HG03457 (cell line): Measurements from ENCODE around the gene SPIRE1.
A peak's percentile ranks its signal among the peaks of the same experiment; 100 is the strongest.

Source experiments
- ATAC-seq: cut with Tn5 transposase; IDR thresholded peaks from one replicate; pipeline ENCODE4 v1.9.1; 2021; ENCODE audit warnings: moderate number of reproducible peaks; ENCODE audit not compliant: unreplicated experiment

Gene SPIRE1

DNA sequence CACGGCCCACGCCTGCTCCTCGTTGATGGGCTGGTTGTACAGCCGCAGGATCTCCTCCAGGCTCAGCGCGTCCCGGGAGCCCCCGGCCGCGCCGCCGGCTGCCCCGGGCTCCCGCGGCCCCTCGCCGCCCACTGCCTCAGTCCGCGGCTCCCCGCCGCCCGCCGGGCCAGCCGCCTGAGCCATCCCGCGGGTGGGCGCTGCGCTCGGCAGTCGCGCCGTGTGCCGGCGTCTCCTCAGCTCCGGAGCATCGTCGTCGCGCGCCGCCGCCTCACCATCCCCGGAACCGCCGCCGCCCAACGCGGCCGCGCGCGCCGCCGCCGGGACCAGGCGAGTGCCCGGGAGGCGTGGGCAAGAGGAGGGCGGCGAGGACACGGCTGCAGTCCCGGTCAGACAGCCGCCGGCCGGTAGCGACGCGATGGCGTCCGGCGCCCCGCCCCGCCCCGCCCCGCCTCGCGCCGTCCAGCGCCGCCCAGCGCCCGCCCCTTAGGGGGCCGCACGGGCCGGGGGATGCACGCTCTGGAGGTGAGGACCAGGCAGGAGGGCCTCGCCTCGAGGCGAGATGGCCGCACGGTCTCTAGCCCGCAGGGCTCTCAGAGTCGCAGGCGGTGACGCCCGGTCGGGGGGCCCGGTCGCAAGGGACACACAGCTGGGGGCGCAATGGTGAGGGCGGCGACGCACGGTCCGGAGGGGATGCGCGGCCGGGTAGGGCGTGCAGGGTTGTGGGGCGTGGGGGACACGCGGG lies at the start of gene SPIRE1:
SPIRE1 (minus strand) TSS at position 424 of the 742 bp plus-strand sequence; CDS start at position 183, 241 bp downstream.
- ATAC-seq: peak; percentile 64

DNA sequence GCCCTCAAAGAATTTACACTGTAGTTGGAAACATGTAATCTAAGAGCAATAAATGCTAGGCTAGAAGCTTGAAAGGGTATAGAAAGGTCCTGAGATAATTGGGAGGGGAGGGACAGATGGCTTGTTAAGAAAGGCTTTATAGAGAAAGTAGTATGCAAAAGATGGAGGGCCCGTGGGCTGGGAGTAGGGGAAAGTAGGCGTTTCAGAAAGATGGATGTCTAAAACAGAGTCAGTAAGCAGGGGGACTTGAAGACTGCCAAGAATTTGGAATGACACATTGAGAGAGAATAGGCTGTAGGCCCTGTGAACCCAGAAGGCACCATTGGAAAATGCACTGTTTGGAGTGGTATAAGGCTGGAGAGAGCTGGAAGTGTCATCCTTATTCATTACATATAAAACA lies 45.8 kb upstream of the SPIRE1 start:
- no peak for ATAC-seq

DNA sequence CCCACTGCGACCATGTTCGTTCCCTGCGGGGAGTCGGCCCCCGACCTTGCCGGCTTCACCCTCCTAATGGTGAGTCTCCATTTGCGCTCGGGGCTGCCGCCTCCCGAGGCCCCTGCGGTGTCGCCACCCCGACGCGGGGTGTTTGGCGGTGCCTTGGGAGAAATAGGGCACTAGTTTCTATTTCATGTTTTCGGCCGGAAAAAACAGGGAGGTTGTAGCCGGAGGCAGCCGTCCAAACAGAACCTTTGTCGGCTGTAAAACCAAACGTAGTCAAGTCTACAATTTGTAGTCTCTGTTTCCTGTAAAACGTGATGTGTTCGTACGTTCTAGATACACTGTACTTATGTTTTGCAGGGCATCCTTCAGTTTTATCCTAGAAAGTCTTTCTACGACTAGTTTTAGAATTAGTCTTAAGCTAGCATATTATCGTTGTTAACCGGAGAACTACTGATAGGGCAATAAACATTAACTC lies 45.2 kb upstream of the SPIRE1 start:
- ATAC-seq: no peak

DNA sequence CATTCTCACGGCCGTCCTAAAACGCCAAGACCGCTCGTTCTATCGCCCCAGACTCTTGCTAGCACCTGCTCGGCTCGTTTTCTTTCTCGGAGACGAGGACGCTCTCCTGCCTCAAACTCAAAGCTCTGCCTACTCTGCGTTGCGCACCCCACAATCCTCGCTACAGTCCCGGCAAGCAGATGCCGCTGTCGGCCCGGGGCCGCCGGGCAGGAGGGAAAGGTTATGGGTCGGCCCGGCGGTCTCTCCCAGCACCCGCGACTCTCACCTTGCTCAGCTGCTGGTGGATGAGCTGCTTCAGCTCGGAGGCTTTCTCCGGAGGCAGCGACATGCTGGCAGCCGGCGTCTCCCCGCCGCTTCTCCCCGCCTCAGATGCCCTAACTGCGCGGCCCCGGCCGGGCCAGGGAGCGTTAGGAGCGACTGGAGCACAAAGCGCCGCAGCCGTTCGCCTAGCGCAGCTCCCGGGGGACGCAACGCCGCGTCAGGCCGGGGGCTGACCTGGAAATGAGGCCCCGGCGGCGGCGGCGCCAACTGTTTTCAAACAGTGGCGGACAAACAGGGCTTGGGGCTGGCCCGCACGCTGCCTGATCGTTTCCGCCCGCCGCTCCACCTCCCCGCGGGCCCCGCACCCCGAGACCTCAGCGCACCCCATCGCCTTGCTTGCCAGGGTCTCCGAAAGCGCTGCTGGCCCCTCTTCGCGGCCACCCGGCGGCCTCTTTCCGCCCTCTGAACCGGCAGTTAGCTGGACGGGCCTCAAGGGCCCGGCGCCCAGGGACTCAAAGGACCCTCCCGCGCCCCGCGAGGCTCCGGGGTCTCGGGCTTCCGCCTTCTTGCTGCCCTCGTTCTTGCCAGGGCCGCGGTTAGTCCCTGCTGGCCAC lies 44.6 kb upstream of the SPIRE1 start, which contains the start of the genes CEP76 and PSMG2:
CEP76 (minus strand) TSS at position 503 of the 875 bp plus-strand sequence; CDS start at position 328, 175 bp downstream.
PSMG2 (plus strand) TSS at position 822 of the 875 bp plus-strand sequence. CDS start 66 bp downstream, outside the sequence.
- peak; percentile 71 for ATAC-seq

DNA sequence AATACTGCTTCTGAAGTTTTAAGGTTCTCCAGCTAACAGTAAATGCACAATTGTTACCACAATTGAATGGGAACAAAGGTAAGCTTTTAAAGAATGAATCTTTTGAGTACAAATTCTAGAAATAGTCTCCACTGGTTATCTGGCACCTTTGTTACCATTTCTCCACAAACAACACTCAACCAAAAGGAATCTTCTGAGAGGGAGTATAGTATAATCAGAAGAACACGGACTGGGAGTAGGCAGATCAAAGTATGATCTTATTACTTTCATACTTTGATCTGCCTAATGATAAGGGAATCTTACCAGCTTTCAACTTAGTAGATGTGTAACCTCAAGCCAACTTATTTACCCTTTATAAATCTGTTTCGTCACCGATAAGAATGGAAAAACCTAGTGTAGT lies 43.3 kb upstream of the SPIRE1 start:
- ATAC-seq: no peak

DNA sequence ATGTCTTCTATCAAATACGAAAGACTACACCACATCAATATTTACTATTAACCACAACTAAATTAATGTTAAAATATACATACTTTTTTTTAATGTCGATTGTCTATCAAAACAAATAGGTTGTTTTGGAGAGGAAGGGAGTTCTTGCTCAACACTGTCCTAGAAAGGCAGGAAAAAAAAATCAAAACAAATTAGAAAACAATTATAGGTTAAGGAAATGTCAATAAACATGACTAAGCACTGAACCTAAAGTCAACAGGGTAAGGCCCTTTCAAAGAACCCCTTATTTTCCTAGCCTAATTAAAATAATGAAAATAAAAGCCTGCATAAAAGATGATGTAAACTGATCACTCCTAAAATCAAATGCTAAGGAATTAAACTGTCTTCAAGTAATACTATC lies 41.8 kb upstream of the SPIRE1 start:
- no peak for ATAC-seq

DNA sequence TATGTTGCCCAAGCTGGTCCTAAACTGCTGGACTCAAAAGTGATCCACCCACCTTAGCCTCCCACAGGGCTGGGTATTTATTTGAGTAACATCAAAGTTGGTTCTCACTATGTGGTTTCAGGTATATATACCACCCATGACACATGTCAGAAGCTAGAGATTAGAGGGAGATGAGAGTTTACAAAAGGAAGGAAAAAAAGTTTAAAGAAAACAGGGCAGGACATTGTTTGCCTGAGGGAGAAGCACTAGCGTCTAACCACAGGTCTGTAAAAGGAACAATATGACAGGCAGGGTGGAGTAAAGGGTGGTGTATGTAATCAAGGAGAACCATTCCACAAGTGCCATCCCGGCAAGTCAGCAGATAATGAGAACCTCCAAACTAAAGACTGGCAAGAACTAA lies 36.1 kb upstream of the SPIRE1 start:
- no peak for ATAC-seq

DNA sequence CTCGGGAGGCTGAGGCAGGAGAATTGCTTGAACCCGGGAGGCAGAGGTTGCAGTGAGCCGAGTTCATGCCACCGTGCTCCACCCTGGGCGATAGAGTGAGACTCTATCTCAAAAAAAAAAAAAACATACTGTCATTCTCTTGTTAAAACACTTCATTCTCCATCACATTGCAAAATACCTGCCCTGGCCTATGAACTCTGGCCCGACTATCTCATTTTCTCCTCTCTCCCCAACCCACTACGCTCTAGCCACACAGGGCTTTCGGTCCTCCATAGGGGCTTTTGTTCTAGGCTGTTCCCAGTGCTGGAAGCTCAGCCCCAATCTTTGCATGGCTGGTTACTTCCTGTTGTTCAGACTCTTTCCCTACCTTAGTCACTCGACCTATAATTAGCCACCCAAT lies 34.3 kb upstream of the SPIRE1 start:
- no peak for ATAC-seq

DNA sequence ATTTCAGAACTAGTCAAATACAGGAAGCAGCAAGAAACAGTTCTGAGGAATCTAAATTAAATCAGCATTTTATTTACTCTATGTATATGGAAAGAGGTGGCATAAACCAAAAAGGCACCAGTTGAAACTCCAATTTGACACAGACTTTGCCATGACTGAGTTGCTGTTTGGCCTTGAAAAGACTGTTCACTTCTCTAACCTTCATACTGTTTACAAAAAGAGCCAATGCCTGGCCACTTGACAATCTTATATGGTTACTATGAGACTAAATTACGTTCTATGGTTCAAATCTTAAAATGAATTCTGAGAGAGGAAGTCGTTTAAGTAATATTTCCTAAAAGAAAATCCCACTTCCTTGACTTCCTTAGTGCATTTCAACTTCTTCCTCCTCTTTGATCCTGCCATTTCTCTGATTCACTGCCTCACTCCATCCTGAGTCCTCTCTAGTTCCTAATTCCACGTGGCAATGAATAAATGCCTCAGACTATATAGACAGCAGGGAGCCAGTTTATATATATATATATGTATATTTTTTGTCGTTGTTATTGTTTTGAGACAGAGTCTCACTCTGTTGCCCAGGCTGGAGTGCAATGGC lies 31.4 kb upstream of the SPIRE1 start:
- ATAC-seq: no peak

DNA sequence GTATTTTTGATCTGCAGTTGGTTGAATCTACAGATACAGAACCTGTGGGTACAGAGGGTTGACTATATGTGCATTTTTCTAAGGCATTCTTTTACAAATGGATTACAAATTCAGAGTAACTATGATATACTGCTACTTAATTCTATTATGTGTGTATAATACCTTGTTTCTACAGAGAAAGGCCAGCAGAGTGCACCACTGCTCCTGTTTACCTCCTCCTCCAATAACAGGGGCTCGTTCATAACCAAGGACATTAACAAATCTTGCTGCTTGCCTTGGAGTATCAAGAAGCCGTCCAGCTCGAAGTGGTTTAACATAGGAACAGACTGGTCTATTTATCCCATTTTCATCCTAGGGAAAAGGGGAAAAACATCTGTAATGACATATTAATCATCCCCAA lies 28.2 kb upstream of the SPIRE1 start:
- ATAC-seq: no peak

DNA sequence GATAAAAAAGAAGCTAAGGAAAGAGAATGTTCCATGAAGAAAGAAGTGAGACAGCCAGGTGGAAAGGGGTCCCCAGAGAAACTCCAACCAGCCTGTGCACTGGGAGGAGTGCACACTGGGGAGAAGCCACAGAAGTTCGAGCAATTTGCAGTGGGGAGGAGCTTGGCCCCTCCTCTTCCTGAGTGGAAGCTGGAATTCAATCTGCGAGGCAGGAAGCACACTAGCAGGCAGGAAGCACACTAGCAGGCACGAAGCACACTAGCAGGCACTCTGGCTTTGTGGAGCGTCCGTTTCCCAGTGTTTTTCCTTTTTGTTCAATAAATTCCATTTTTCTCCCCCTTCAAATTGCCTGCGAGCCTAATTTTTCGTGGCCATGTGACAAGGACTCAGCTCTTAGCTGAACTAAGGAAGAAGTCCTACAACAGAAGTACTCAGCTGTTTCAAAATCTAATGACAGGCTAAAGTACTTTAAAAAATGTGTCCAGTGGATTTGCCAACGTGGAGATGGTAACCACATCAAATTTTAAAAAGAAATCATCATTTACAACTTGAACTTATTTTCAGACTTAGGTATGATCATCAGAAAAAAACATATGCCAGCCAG lies 21.4 kb upstream of the SPIRE1 start:
- ATAC-seq: no peak

DNA sequence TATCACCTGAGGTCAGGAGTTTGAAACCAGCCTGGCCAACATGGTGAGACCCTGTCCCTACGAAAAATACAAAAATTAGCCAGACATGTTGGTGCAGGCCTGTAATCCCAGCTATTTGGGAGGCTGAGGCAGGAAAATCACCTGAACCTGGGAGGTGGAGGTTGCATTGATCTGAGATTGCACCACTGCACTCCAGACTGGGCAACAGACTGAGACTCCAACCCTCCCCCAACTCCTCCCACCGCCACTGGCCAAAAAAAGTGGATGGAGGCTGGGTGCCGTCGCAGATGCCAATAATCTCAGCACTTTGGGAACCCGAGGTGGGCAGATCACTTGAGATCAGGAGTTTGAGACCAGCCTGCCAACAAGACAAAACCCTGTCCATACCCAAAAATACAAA lies 10.1 kb upstream of the SPIRE1 start:
- no peak for ATAC-seq

DNA sequence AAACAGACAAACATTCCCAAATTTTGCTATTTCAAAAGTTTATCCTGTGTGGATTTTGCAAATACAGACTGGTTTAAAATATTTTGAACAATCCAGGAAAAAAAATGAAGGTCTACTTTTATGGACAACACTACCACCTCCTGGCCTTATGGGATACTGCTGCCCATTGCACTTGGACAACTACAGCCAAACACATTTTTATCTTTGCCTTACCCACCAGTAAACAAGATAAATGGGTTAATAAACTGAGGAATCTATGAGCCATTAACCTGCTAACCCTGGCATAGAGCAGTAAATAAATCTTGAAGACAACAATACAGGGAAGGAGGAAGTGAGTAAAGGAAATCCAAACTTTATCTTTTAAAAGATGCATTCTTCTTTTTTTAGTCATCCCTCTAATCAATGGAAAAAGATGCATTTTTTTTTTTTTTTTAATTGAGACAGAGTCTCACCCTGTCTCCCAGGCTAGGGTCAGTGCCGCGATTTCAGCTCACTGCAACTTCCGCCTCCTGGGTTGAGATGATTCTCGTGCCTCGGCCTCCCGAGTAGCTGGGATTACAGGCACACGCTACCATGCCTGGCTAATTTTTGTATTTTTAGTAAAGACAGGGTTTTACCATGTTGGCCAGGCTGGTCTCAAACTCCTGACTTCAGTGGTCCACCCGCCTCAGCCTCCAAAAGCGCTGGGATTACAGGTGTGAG lies 2.1 kb upstream of the SPIRE1 start:
- ATAC-seq: no peak

DNA sequence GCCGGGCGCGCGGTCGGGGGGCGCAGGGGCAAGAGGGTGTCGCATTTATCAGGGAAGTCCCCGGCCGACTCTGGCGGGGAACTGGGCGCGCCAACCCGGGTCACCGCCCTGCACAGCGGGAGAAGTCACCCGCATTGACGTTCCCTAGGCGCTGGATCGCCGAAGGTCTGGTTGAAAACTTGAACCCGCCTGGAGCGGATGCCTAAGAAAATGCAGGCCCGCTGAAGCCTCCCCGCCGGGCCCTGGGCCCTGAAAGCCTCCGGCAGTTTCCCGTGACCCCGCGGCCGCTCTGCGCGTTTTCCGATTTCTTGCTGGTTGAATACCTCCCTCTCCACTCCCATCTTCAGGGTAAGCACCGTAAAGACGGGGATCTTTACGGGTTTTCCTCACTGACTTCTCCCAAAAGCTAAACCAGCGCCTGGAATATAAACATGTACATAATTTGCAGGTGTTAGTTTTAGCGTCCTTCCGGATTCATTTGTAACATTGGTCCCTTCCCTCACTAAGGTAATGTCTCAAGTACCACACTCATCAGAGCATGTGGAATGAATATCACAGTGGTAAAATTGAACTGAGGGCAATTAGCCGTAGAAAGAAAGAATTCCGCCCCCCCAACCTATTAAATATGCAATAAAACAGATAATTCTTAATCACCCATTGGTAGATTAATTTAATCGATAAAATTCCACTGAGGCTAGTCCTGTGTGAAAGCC lies 675 bp upstream of the SPIRE1 start:
- ATAC-seq: peak; percentile 7

DNA sequence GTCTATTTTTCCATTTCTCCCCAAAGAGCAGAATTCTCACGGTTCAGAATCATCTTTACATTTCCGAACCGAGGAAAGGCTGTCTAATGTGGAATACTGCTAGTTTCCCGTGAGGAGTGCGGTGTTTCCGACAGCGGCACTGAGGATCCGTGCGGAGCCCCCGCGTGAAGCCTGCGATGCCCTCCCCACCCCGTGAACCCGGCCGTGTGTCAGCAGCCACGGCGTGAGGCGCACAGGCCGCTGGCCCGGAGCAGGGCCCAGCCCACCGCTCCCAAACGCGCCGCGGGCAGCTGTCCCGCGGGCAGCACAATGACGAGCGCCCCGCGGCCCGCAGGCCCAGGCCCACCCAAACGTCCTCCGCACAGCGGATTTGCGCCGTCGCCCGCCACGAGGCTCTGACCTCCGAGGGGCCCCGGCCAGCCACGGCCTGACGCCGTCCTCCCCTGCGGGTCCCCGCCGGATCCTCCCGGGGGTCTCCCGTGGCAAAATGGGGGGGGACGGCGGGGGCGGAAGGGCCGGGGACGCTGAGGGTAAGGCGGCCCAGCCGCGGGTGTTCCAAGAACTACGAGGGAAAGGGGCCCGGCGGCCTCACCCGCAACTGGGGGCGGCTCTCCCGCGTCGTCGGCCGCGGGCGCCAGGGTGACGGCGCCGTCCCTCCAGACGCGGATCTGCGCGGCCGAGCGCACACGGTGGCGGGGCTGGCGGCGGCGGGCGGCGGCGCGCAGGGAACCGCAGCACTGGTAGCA lies 796 bp downstream of the SPIRE1 start:
- peak; percentile 20 for ATAC-seq

DNA sequence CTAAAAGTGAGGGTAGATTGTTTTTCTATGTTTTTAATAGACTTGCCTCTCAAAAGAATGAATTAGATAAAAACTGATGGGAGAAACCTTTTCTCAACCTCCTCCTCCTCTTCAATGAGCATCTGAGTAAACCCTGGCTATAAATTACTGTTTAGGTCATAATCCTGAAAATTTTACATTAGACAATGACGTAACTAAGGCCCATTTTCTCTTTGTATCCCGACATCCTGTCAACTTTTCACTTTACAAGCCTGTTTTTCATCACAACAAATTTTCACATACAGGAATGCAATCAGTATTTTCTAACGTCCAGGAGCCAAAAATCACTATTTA lies 1.3 kb downstream of the SPIRE1 start:
- no peak for ATAC-seq

DNA sequence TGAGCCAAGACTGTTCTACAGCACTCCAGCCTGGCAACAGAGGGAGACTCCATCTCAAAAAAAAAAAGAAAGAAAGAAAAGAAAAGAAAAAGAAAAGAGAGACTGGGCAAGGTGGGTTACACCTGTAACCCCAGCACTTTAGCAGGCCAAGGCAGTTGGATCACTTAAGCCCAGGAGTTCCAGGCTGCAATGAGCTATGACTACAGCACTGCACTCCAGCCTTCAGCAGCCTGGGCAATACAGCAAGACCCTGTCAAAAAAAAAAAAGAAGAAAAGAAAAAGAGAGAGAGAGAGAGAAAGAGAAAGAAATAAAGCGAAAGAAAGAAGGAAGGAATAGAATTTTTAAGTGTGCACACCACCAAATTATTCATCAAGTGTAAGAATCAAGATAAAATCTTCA lies 2.9 kb downstream of the SPIRE1 start:
- no peak for ATAC-seq

DNA sequence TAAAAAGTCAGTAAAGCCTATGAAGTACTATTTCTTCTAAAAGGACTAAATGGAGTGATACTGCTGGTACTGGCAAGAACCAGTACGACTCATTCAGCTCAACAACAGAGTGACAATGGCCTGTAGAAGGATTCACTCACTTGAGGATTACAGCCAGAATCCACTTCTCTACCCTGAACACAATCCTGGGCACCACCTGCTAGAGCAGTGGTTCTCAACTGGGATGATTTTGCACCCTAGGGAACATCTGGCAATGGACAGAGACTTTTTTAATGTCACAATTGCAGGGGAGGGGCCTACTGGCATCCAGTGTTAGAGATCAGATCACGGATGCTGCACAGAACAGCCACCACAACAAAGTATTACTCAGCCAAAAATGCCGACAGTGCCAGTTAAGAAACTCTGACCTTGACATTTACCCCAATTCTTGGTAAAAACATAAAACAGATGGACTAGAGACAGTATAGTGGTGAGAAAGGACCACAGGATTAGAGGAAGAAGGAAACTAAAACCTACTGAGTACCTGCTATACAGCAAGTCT lies 5.0 kb downstream of the SPIRE1 start:
- ATAC-seq: no peak

DNA sequence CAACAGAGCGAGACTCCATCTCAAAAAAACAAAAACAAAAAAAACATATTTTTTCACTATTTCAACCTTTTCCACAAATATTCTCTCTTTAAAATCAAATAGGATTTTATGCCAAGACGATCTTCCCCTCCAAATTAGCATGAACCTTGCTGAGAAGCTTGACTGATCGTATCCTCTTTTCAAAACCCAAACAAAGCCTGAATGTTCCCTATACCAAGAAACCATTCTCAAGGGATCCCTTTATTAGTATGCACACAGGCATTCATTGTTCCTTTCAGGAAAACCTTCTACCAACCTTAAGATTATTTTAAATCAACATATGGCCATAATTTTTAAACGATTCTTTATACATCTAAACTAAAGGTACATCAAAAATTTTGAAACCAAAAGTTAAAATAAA lies 6.3 kb downstream of the SPIRE1 start:
- no peak for ATAC-seq
